SU-DHL-6 (cell line): ENCODE measurements around the gene SPATC1L.

Experiments used
- H2AFZ ChIP-seq: fragments of 200-600 bp; sonication (generic); 2 replicates; pipeline ENCODE4 v1.6.1; 2014; ENCODE audit warnings: low read depth, mild to moderate bottlenecking, moderate library complexity, mixed read lengths, antibody characterized with exemption, low read length; ENCODE audit not compliant: severe bottlenecking
- H3F3A ChIP-seq: fragments of 200-600 bp; shearing (Covaris generic); 2 replicates; pipeline ENCODE4 v1.6.0; 2016; ENCODE audit warnings: antibody characterized with exemption, mild to moderate bottlenecking; ENCODE audit not compliant: insufficient read depth
- H3K27ac ChIP-seq: fragments of 200-600 bp; sonication (generic); 2 replicates; pipeline ENCODE4 v1.5.1; 2016; ENCODE audit warnings: low read depth, mild to moderate bottlenecking, low read length, moderate library complexity, mixed read lengths
- H3K27me3 ChIP-seq: fragments of 200-600 bp; sonication (generic), shearing (Covaris generic); 2 replicates; pipeline ENCODE4 v1.6.0; 2014; ENCODE audit warnings: mild to moderate bottlenecking, low read length
- H3K36me3 ChIP-seq: fragments of 200-600 bp; sonication (generic); 2 replicates; pipeline ENCODE4 v1.6.1; 2014; ENCODE audit warnings: mild to moderate bottlenecking, low read length, mixed read lengths
- H3K4me2 ChIP-seq: fragments of 300-600, 200-600 bp; shearing (Covaris generic), sonication (generic); 2 replicates; pipeline ENCODE4 v1.6.0; 2014; ENCODE audit warnings: low read length, low read depth, mild to moderate bottlenecking; ENCODE audit not compliant: poor library complexity, severe bottlenecking
- H3K4me3 ChIP-seq: fragments of 200-600 bp; sonication (generic); 2 replicates; pipeline ENCODE4 v1.5.1; 2014; ENCODE audit warnings: antibody characterized with exemption, low read length, mild to moderate bottlenecking, mixed read lengths; ENCODE audit not compliant: insufficient read depth, poor library complexity, severe bottlenecking
- H3K79me2 ChIP-seq: fragments of 200-600 bp; sonication (generic); 2 replicates; pipeline ENCODE4 v1.6.1; 2014; ENCODE audit warnings: mild to moderate bottlenecking, low read length, moderate library complexity; ENCODE audit not compliant: insufficient read depth
- H3K9ac ChIP-seq: fragments of 200-600 bp; sonication (generic); 2 replicates; pipeline ENCODE4 v1.7.0; 2014; ENCODE audit warnings: mild to moderate bottlenecking, low read length
- H3K9me2 ChIP-seq: fragments of 200-600 bp; sonication (generic); replicated peaks from 2 replicates; pipeline ENCODE4 v1.6.1; 2014; ENCODE audit warnings: low read length; ENCODE audit not compliant: insufficient read depth
- H3K9me3 ChIP-seq: fragments of 200-600 bp; sonication (generic); 2 replicates; pipeline ENCODE4 v1.6.1; 2014; ENCODE audit warnings: low read length, mixed read lengths; ENCODE audit not compliant: insufficient read depth
- H4K20me1 ChIP-seq: fragments of 200-600 bp; sonication (generic); 2 replicates; pipeline ENCODE4 v1.6.1; 2014; ENCODE audit warnings: low read depth, mild to moderate bottlenecking, antibody characterized with exemption, low read length, moderate library complexity, mixed read lengths
- CTCF ChIP-seq: fragments of 200-600 bp; sonication (generic); IDR thresholded peaks from one replicate; pipeline ENCODE4 v1.5.1; 2017; ENCODE audit warnings: antibody characterized with exemption, mild to moderate bottlenecking, low read length, moderate library complexity; ENCODE audit not compliant: insufficient read depth, poor library complexity, severe bottlenecking
- EZH2phosphoT487 ChIP-seq: fragments of 200-600 bp; sonication (generic), shearing (Covaris generic); conservative IDR thresholded peaks from 2 replicates; pipeline ENCODE4 v1.6.1; 2018; ENCODE audit warnings: mild to moderate bottlenecking, antibody characterized with exemption, low read length, moderate library complexity, mixed read lengths

The SPATC1L gene

GRCh38 chr21:46152927-46153246 lies 31.4 kb downstream of the SPATC1L start:
- no peak overlapping the region for H3K27ac ChIP-seq

GRCh38 chr21:46151989-46152926 lies 32.0 kb downstream of the SPATC1L start:
- no peaks in the 10 kb centered on the region for H3K79me2 ChIP-seq
- H4K20me1 ChIP-seq, result no peaks in the 10 kb centered on the region
- no peak for TF ChIP-seq CTCF
- TF ChIP-seq EZH2phosphoT487, result no peak
- no peak overlapping the region for H2AFZ ChIP-seq
- no peak overlapping the region for H3K4me2 ChIP-seq
- H3K9me3 ChIP-seq, result no peaks in the 10 kb centered on the region
- H3K27me3 ChIP-seq, result no peaks in the 10 kb centered on the region
- no peak overlapping the region for H3K4me3 ChIP-seq
- H3K27ac ChIP-seq, result no peak overlapping the region
- H3F3A ChIP-seq, result no peaks in the 10 kb centered on the region
- no peaks in the 10 kb centered on the region for H3K36me3 ChIP-seq
- H3K9ac ChIP-seq, result no peak overlapping the region
- no peaks in the 10 kb centered on the region for H3K9me2 ChIP-seq

More at GRCh38 chr21:46152927-46153246, 31.4 kb downstream of the SPATC1L start:
- Histone ChIP-seq H3K79me2 (no peaks in the 10 kb centered on the region), H3K4me2 (no peak overlapping the region), H3K4me3 (no peak overlapping the region), H3K9me3 (no peaks in the 10 kb centered on the region), H3K27me3 (no peaks in the 10 kb centered on the region), H3K36me3 (no peaks in the 10 kb centered on the region), H4K20me1 (no peaks in the 10 kb centered on the region), H2AFZ (no peak overlapping the region), H3K9me2 (no peaks in the 10 kb centered on the region), H3K9ac (no peak overlapping the region), H3F3A (no peaks in the 10 kb centered on the region)
- TF ChIP-seq EZH2phosphoT487 (no peak), CTCF (no peak)

DNA sequence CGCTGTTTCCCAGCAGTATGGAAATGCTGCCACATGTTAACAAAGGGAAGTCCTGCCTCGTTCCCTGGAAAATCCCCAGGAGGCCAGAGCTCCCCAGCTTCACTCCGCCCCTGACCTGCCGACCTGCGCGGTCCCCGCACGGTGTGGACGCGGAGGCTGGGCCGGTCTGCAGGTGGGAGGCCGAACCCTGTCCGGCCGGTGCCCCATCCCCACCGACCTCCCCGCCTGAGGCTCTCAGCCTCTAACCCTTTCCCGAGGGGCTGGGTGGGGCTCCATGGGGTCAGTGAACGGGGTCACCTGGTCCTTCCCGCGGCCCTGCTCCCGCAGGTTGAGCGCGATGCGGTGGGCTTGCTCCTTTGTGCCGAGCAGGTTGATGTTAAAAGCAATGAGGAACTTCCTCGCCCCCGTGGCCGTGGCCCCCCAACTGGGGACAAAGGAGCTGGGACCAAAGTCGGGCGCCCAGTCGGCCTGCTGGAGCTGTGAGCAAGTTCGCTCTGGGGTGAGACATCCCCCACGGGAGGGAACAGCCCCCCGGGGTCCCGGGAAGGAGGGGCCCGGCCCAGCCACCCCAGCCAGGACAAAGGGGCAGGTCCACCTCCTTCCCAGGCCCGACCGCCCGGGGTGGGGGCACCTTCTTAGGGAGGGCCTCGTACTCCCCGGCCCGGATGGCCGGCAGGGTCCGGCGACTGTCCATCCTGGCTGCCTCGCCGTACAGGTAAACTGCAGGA lies 32.8 kb downstream of the SPATC1L start:
- no peak overlapping the region for H3K27ac ChIP-seq
- no peak for TF ChIP-seq EZH2phosphoT487
- TF ChIP-seq CTCF, result no peak
- no peak overlapping the region for H3K9ac ChIP-seq
- no peaks in the 10 kb centered on the region for H3K36me3 ChIP-seq
- H3F3A ChIP-seq, result no peaks in the 10 kb centered on the region
- no peaks in the 10 kb centered on the region for H3K9me2 ChIP-seq
- H2AFZ ChIP-seq, result no peak overlapping the region
- H3K79me2 ChIP-seq, result no peaks in the 10 kb centered on the region
- H3K9me3 ChIP-seq, result no peaks in the 10 kb centered on the region
- H3K27me3 ChIP-seq, result no peaks in the 10 kb centered on the region
- no peak overlapping the region for H3K4me2 ChIP-seq
- no peaks in the 10 kb centered on the region for H4K20me1 ChIP-seq
- H3K4me3 ChIP-seq, result no peak overlapping the region
